WI38 (cell line): Measurements from ENCODE around the gene S100A4.

Experiments used
- H3K4me3 ChIP-seq: 2 replicates; pipeline ENCODE4 v1.5.1; 2011; ENCODE audit warnings: low read depth, mild to moderate bottlenecking, control low read depth, low read length
- CTCF ChIP-seq: IDR thresholded peaks from 2 replicates; pipeline ENCODE4 v1.5.1; 2012; ENCODE audit warnings: low read depth, mild to moderate bottlenecking, control low read depth, low read length

S100A4 gene

DNA sequence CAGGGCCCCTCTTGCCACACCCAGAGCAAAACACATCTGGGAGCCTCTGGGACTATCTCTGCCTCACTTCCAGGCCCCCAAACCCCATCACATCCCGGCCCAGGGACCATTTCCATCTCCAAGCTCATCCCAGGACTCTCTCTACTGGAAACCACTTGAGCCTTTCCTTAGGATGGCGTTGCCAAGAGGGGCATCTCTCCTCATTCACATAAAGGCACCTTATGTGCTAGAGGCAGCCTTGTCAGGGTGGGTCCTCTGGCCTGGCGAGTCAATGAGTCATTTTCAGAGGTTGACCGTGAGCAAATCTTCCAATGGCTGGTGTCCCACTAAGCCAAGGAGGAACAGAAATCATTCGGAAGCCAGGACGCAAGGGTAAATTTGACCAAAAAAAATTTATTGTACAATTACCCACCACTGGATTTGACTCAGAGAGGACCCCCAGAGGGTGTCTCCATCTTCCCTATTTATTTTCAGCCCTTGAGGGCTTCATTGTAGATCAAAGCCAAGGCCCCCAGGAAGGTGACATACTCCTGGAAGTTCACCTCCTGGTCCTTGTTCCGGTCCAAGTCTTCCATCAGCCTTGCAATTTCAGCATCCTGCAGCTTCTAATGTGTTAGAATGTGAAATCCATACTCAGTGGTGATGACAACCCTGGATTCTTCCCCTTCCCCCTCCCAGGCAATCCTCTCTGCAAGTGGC, 11.2 kb downstream of the S100A4 start:
- H3K4me3 ChIP-seq: peak overlapping the region; percentile 99
- TF ChIP-seq CTCF: no peak

- TF ChIP-seq CTCF: no peak
- peak overlapping the region; percentile 99 for H3K4me3 ChIP-seq
These were observed 11.9 kb downstream of the S100A4 start for GRCh38 chr1:153533689-153534201.

DNA sequence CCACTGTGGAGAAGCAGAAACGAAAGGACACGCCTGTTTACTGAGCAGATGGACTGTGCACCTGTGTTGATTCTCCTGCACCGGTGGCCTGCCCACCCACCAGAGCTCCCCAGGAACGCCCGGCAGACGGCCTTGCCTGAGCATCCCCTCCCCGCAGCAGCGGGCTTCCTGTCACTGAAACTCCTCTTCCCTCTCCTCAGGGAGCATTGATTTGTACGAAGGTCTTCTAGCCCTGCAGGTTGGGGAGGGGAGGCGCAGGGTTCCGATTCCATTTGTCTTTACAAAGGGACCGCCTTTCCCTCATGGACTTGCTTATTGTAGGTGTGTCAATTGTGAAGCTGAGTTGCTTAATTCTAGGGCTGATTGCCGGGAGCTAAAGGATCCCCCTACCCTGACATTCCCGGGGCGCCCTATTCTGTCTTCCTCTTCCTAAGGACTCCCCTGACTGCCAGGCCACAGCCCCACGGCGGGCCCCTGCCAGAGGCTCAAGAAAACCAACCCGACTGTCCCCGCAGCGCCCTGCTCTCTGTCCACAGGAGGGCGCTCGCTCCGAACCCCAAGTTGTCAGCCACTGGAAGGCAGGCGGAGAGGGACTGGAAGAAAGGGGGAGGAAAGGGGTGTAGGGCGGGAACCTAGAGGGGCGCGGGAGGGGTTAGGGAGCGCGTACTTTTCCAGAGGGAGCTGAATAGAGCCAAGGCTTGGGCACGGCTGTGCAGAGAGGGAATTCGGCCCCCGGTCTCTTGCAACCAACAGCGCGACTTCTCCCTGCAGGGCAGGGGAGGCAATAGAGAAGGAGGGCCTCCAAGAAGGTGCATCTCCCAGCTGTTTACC, 12.6 kb downstream of the S100A4 start:
- peak; percentile 91 for TF ChIP-seq CTCF
- H3K4me3 ChIP-seq: peak overlapping the region; percentile 99

DNA sequence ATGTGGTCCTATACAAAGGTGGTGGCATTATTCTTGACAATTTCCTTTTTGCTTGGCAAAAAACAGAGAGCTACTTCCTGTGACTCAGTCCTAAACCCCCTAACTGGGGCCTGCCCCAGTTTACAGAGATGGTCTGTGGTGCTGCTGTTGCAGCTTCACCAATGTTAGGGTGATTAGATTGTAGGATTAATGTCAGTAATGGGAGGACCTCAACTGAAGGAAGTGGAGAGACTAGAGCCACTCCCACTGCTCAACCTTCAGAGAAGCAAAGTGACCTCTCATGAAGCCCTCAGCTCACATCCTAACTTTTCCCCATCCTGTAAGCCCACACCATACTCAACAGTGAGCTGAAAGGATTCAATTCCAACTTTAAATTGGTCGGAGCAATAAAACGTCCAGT, 13.4 kb downstream of the S100A4 start:
- TF ChIP-seq CTCF: no peak
- no peak overlapping the region for H3K4me3 ChIP-seq

DNA sequence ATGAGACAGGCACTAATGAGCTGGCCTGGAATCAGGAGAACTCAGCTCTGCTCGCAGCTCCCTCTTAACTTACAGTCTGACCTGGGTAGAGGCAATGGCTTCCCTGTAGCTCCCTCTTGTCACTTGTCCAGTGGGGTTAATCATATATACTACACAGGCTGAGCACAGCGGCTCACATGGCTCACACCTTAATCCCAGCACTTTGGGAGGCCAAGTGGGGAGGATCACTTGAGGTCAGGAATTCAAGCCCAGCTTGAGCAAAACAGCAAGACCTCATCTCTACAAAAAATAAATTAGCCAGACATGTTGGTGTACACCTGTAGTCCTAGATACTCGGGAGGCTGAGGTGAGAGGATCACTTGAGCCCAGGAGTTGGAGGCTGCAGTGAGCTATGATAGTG, 14.0 kb downstream of the S100A4 start:
- no peak for TF ChIP-seq CTCF

GRCh38 chr1:153527683-153528040, 17.9 kb downstream of the S100A4 start:
- no peak for TF ChIP-seq CTCF
- no peak overlapping the region for H3K4me3 ChIP-seq

More for the DNA sequence above, 14.0 kb downstream of the S100A4 start:
- no peak overlapping the region for H3K4me3 ChIP-seq
